Tongue (tissue), 2 donors: ENCODE measurements around the gene ZNF157. TPM values are rescaled to one million over a fixed set of nuclear protein-coding genes. Genes with fewer than 3 reads are reported as not detected.
"Not testable (repeated sequence)": the region's sequence is repeated elsewhere in the genome, so short reads cannot be mapped to it uniquely, and the experiment has no call there.

Experiments
- DNase-seq: peaks from one replicate; pipeline ENCODE4 v3.0.0-alpha.2; 2015
- total RNA-seq: library from RNA; depleted of rRNA; stranded (reverse); fragments of >200 nt; gene quantifications from one replicate; pipeline ENCODE4 v1.2.3, GENCODE V29; 2014

ZNF157 gene
- total RNA-seq: 0.92 TPM

- DNase-seq: no peak
Observed at GRCh38 chrX:47370278-47370677, at the start of gene ZNF157. Gene ZNF157, plus strand, starts transcription at chrX:47370578. Its CDS starts 91 bp downstream, at chrX:47370669.

- peak; percentile 87 for DNase-seq
Observed at GRCh38 chrX:47321386-47321785, 49.0 kb upstream of the ZNF157 start.

DNA sequence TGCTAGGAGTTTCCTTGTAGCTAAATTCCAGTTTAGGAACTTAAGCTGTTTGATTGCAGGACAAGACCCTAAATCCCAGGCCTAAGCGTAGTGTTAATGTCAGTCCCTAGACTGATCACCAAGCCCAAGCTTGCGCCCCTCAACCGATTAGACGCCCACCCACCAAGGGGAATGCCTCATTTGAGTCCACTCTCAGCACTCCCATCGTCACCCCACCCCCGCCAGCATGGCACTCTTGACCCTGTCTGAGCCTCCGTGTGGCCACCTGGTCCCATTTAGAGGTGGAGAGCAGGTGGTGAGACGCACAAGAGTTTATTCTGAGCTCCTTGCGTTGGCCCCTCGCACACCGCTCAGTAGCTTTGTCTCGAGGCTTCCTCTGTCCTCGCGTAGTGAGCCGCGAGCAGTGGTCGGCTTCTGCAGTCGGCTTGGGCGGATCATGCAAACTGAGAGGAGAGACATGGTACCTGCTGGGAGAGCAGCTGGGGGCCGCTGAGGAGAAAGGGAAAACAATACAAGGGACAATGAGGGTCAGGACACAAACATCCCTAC is 48.5 kb upstream of the ZNF157 start:
- DNase-seq: no peak

GRCh38 chrX:47327902-47328301 is 42.5 kb upstream of the ZNF157 start:
- DNase-seq: no peak

DNA sequence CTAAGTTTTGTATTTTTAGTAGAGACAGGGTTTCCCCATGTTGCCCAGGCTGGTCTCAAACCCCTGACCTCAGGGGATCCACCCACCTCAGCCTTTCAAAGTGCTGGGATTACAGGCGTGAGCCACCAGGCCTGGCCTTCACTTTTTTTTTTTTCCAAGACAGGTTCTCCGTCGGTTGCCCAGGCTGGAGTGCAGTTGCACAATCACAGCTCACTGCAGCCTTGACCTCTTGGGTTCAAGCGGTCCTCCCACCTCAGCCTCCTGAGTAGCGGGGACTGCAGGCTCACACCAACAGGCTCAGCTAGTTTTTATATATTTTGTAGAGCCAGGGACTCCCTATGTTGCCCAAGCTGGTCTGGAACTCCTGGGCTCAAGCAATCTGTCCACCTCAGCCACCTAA is 37.6 kb upstream of the ZNF157 start:
- not testable (repeated sequence) for DNase-seq

- DNase-seq: no peak
Observed at GRCh38 chrX:47351706-47352105, 18.7 kb upstream of the ZNF157 start.

DNA sequence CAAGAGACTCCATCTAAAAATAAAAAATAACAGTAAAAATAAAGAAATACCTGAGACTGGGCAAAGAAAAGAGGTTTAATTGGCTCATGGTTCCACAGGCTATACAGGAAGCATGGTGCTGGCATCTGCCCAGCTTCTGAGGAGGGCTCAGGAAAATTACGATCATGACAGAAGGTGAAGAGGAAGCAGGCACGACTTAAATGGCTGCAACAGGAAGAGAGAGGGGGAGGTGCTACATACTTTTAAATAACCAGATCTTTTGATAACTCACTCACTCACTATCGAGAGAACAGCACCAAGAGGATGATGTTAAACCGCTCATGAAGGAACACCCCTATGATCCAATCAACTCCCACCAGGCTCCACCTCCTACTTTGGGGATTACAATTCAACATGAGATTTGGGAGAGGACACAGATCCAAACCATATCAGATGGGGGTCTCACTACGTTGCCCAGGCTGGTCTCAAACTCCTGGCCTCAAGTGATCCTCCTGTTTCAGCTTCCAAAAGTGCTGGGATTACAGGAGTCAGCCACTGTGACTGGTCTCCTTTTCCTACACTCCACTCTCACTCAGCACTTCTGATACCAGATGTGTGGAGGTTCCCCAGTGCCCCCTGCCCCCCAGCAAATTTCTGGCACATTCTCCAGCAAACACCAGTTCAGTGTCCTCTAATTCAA is 11.9 kb upstream of the ZNF157 start:
- no peak for DNase-seq

- no peak for DNase-seq
Observed at GRCh38 chrX:47360423-47361179, 9.8 kb upstream of the ZNF157 start.

- peak; percentile 95 for DNase-seq
Observed at GRCh38 chrX:47361538-47362511, 8.6 kb upstream of the ZNF157 start.

DNA sequence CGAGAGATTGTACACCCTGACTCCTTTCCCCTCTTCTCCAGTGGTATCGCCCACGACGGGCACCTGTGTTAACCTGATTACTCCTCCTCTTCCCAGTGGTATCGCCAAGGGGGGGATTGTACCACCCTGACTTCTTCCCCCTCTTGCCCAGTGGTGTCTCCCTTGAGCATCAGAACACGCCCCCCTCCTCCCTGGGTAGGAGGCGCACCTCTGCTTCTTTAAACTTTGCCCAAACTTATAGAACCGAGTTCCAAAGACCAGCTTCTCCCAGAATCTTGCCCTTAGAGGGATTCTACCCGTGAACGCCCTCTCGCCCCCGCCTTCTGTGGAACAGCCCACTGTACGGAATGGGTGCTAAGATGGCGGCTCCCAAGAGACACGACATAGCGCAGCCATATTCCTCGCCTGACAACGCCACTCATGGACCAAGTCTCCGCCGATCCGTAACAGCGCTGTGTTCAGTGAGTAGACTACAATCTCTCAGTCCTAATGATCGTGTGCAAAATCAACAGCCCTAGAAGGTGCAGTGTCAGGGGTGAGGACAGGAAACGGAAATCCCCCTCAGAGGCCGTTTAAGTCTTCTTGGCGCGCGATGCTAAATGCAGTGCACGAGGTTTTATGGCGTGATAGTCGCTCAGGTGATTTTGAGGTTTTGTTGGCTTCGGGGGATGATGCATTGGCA is 4.2 kb upstream of the ZNF157 start:
- peak; percentile 85 for DNase-seq

DNA sequence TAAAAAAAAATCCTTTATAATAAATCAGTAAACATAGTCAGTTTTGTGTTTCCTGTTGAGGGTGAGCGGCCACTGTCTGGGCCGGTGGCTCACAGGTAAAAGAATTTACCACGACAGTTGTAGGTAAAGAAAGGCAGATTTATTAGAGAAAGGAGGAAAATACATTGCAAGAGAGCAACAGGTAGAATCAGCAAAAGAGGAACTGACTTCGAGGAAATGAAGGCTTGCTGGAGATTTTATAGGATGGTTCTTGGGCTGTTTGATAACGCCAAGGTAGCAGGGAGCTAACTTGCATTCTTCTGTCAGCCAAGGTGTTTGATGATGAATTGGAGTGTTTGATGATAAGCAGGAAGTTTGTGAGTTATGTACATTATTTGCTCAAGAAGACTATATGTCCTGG is 2.8 kb downstream of the ZNF157 start:
- DNase-seq: no peak

GRCh38 chrX:47380268-47380667 is 9.9 kb downstream of the ZNF157 start:
- DNase-seq: no peak

DNA sequence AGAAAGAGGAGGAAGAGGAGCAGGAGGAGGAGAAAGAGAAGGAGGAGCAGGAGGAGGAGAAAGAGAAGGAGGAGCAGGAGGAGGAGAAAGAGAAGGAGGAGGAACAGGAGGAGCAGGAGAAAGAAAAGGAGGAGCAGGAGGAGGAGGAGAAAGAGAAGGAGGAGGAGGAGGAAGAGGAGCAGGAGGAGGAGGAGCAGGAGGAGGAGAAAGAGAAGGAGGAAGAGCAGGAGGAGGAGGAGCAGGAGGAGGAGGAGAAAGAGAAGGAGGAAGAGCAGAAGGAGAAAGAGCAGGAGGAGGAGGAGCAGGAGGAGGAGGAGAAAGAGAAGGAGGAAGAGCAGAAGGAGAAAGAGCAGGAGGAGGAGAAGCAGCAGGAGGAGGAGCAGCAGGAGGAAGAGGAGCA is 10.5 kb downstream of the ZNF157 start:
- not testable (repeated sequence) for DNase-seq

GRCh38 chrX:47384502-47384901 is 14.1 kb downstream of the ZNF157 start:
- DNase-seq: peak; percentile 73

DNA sequence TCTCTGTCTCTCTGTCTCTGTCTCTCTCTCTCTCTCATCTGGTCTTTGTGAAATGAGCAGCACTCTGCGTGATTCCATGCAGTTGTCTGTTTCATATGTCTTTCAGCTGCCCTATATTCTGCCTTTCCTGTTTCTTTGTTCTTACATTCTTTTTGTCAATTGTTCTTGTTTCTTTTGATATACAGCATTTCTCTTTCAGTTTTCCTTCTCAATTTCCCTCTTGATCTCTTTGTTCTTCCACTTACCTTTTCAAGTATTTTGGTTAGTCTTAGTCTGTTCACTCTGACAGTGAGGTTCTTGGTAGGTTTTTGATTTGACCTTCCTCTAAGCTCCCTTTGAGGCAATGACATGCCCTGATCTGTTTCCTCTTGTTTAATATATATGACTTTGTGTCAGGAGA is 20.4 kb downstream of the ZNF157 start:
- no peak for DNase-seq

- DNase-seq: no peak
Observed at GRCh38 chrX:47413179-47413594, 42.8 kb downstream of the ZNF157 start.

GRCh38 chrX:47420265-47420664 is 49.9 kb downstream of the ZNF157 start:
- DNase-seq: no peak

- no peak for DNase-seq
Observed at GRCh38 chrX:47420962-47421361, 50.6 kb downstream of the ZNF157 start.

DNA sequence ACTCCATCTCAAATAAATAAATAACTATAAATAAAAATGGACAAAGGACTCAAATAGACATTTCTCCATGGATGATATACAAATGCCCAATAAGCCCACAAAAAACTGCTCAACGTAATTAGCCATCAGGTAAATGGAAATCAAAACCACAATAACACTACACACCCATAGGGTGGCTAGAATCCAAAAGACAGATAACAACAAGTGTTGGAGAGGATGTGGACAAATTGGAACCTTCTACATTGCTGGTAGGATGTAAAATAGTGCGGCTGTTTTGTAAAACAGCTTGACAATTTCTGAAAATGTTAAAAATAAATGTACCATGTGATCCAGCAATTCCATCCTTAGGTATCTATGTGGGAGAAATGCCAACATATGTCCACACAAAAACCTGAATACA is 52.1 kb downstream of the ZNF157 start:
- no peak for DNase-seq

GRCh38 chrX:47430925-47431324 is 60.5 kb downstream of the ZNF157 start:
- no peak for DNase-seq

DNA sequence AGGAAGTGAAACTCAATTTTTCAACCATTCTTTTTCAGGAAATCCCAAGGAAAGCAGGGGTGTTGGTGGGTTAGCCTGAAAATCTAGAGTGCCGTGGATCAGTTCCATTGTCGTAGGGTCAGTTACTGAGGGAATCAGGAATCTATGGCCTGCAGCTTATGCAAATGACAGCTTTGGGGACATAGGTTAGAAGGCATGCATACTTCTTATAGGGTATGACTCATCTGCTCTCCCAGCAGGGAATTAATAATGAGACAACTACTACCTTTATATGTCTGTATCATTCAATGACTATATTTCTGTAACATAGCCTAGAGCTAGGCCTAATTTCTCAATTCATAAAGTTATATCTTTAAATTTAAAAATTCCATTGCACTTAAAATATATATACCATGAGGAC is 76.1 kb downstream of the ZNF157 start:
- no peak for DNase-seq

DNA sequence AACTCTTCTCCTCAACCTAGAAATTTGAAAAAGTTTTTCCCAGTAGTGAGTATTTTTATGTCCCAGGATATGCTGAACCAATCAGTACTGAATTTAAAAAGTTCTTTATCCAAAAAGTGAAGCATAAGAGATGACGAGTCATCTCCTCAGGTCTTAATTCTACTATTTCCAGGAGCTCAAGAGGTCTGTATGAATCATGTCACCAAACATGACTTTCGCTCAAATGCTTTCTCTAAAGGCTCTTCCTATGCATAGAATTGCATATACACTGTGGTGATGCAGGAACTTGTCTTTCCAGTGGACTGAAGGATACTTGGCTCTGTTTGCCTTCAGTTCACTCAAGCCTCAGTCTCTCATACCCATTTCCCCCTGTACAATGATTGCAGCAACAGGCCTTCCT is 76.6 kb downstream of the ZNF157 start:
- DNase-seq: no peak
